GM12873 (cell line): Measurements from ENCODE around the gene AGRP.
A peak's percentile ranks its signal among the peaks of the same experiment; 100 is the strongest.

ENCODE experiments used
- CTCF ChIP-seq: IDR thresholded peaks from 2 replicates; pipeline ENCODE4 v1.5.1; 2012; ENCODE audit warnings: low read depth, mild to moderate bottlenecking, moderate library complexity, low read length, control low read depth; ENCODE audit not compliant: insufficient read depth; ENCODE audit errors: missing control alignments

The AGRP gene

GRCh38 chr16:67486805-67487204 is 3.5 kb upstream of the AGRP start:
- no peak for TF ChIP-seq CTCF

GRCh38 chr16:67483731-67484525 is 581 bp upstream of the AGRP start:
- TF ChIP-seq CTCF: no peak

- no peak for TF ChIP-seq CTCF
These were observed 968 bp downstream of the AGRP start for GRCh38 chr16:67482233-67482924.

- no peak for TF ChIP-seq CTCF
These were observed 1.6 kb downstream of the AGRP start for GRCh38 chr16:67481561-67482232.

- TF ChIP-seq CTCF: peak; percentile 87
These were observed 2.4 kb downstream of the AGRP start, which contains the start of gene ATP6V0D1 for GRCh38 chr16:67480833-67481560. Gene ATP6V0D1 (minus strand): TSS chr16:67481157. CDS start chr16:67481086, 71 bp downstream.

- no peak for TF ChIP-seq CTCF
These were observed 5.3 kb downstream of the AGRP start for GRCh38 chr16:67477960-67478554.
